PC-3 (cell line): ENCODE results near the gene THUMPD1. TPM values are rescaled to one million over a fixed set of nuclear protein-coding genes. Genes with fewer than 3 reads are reported as not detected.

Experiments
- ATAC-seq: fragments of 200-7000 bp; cut with Tn5 transposase; 2 replicates; pipeline ENCODE4 v1.9.1; 2020; ENCODE audit warnings: mild to moderate bottlenecking, moderate library complexity
- BruUV-seq: library from RNA; stranded (reverse); fragments of 400-500 nt; replicated peaks from 2 replicates; lab custom pipeline; 2021; lab: Mats Ljungman, UMichigan
- CTCF ChIA-PET: fragments of 300-600 bp; sonication (Branson Sonifier 250); formaldehyde crosslinking; loops from one replicate; lab custom pipeline; 2022; ENCODE audit warnings: antibody characterized with exemption; lab: Charles Lee
- POLR2A ChIA-PET: fragments of 300-600 bp; sonication (Branson Sonifier 250); formaldehyde crosslinking; loops from one replicate; lab custom pipeline; 2022; ENCODE audit warnings: antibody characterized with exemption; ENCODE audit not compliant: unreplicated experiment; lab: Charles Lee
- DNase-seq: peaks from one replicate; pipeline ENCODE4 v3.0.0-alpha.2; 2015
- H2AFZ ChIP-seq: fragments of 300-600 bp; sonication (generic); 2 replicates; pipeline ENCODE4 v1.6.0; 2016; ENCODE audit warnings: antibody characterized with exemption, low read length
- H3F3A ChIP-seq: fragments of 300-600 bp; sonication (generic); one replicate; pipeline ENCODE4 v1.6.0; 2017; ENCODE audit warnings: antibody characterized with exemption, low read length, control low read depth, mild to moderate bottlenecking; ENCODE audit not compliant: unreplicated experiment
- H3K27ac ChIP-seq: fragments of 300-600 bp; sonication (generic); 2 replicates; pipeline ENCODE4 v1.5.1; 2016; ENCODE audit warnings: mild to moderate bottlenecking, low read length
- H3K27me3 ChIP-seq: fragments of 300-600 bp; sonication (generic); 2 replicates; pipeline ENCODE4 v1.6.1; 2016; ENCODE audit warnings: low read length, mixed read lengths
- H3K36me3 ChIP-seq: fragments of 300-600 bp; sonication (generic); 2 replicates; pipeline ENCODE4 v1.6.1; 2016; ENCODE audit warnings: low read depth, mixed run types, low read length, mixed read lengths
- H3K4me1 ChIP-seq: fragments of 300-600 bp; sonication (generic); 2 replicates; pipeline ENCODE4 v1.5.1; 2016; ENCODE audit warnings: low read length; ENCODE audit not compliant: insufficient read depth
- H3K4me2 ChIP-seq: fragments of 300-600 bp; sonication (generic); 2 replicates; pipeline ENCODE4 v1.6.0; 2016; ENCODE audit warnings: low read length
- H3K4me3 ChIP-seq: fragments of 300-600 bp; sonication (generic); 2 replicates; pipeline ENCODE4 v1.5.1; 2016; ENCODE audit warnings: mild to moderate bottlenecking, low read length, mixed read lengths
- H3K79me2 ChIP-seq: fragments of 300-600 bp; sonication (generic); 2 replicates; pipeline ENCODE4 v1.6.1; 2017; ENCODE audit warnings: low read length, mixed read lengths
- H3K9ac ChIP-seq: fragments of 300-600 bp; sonication (generic); 2 replicates; pipeline ENCODE4 v1.6.0; 2016; ENCODE audit warnings: mild to moderate bottlenecking, low read length
- H3K9me2 ChIP-seq: fragments of 300-600 bp; sonication (generic); replicated peaks from 2 replicates; pipeline ENCODE4 v1.6.1; 2016; ENCODE audit warnings: mixed run types, low read length, mixed read lengths
- H3K9me3 ChIP-seq: fragments of 300-600 bp; sonication (generic); 2 replicates; pipeline ENCODE4 v1.6.1; 2016; ENCODE audit warnings: low read length, mixed read lengths
- H4K20me1 ChIP-seq: fragments of 300-600 bp; sonication (generic); 2 replicates; pipeline ENCODE4 v1.6.1; 2016; ENCODE audit warnings: low read length, mixed read lengths
- CTCF ChIP-seq: fragments of 300-600 bp; sonication (generic); conservative IDR thresholded peaks from 2 replicates; pipeline ENCODE4 v1.5.1; 2017; ENCODE audit warnings: antibody characterized with exemption, low read depth, mild to moderate bottlenecking, low read length
- EZH2 ChIP-seq: fragments of 300-600 bp; sonication (generic); IDR thresholded peaks from one replicate; pipeline ENCODE4 v1.6.1; 2017; ENCODE audit warnings: antibody characterized with exemption, mild to moderate bottlenecking, low read length; ENCODE audit not compliant: unreplicated experiment
- EZH2phosphoT487 ChIP-seq: fragments of 300-600 bp; sonication (generic); IDR thresholded peaks from 2 replicates; pipeline ENCODE4 v1.6.1; 2018; ENCODE audit warnings: mild to moderate bottlenecking, antibody characterized with exemption, low read length, borderline replicate concordance
- intact Hi-C: fragments of 100-400 bp; cut with micrococcal nuclease; formaldehyde crosslinking; loops from 2 replicates; pipeline ENCODE4 v1.9.0; 2023
- total RNA-seq: library from RNA; depleted of rRNA; stranded (reverse); fragments of >200 nt; gene quantifications from 2 replicates; pipeline ENCODE4 v1.2.3, GENCODE V29; 2014

The THUMPD1 gene
- total RNA-seq, 1 experiment from 2014 or later = 44.9 TPM

GRCh38 chr16:20747030-20747816, 5.6 kb upstream of the THUMPD1 start:
- Histone ChIP-seq H2AFZ (no peak overlapping the region), H3K27ac (no peak overlapping the region), H3K27me3 (no peaks in the 10 kb centered on the region), H3K9me2 (no peaks in the 10 kb centered on the region), H3K9ac (no peak overlapping the region), H3K79me2 (no peaks in the 10 kb centered on the region), H4K20me1 (no peaks in the 10 kb centered on the region), H3F3A (no peaks in the 10 kb centered on the region), H3K9me3 (no peaks in the 10 kb centered on the region), H3K4me3 (no peak overlapping the region), H3K4me1 (no peaks in the 10 kb centered on the region), H3K36me3 (no peaks in the 10 kb centered on the region), H3K4me2 (no peak overlapping the region)
- ATAC-seq (no peak), DNase-seq (no peak)
- TF ChIP-seq EZH2 (no peak), EZH2phosphoT487 (no peak), CTCF (no peak)
- intact Hi-C loops = no loop called here
- BruUV-seq = no TSS peak
- CTCF ChIA-PET = no interaction called here
- POLR2A ChIA-PET = no interaction called here

GRCh38 chr16:20746461-20746860, 4.8 kb upstream of the THUMPD1 start:
- no peak overlapping the region for H3K27ac ChIP-seq
- H3K27me3 ChIP-seq = no peaks in the 10 kb centered on the region
- no peak for DNase-seq
- ChIA-PET POLR2A (no interaction called here), CTCF (no interaction called here)
- no peaks in the 10 kb centered on the region for H3K79me2 ChIP-seq
- H3K36me3 ChIP-seq = no peaks in the 10 kb centered on the region
- no peak overlapping the region for H3K9ac ChIP-seq
- H3K4me1 ChIP-seq = peaks cover 3% of the 10 kb centered on the region; the same call in 1 of the 2 replicates
- no peaks in the 10 kb centered on the region for H4K20me1 ChIP-seq
- ATAC-seq = no peak
- H3K4me2 ChIP-seq = no peak overlapping the region
- TF ChIP-seq EZH2 (no peak), EZH2phosphoT487 (no peak), CTCF (no peak)
- H3K9me2 ChIP-seq = no peaks in the 10 kb centered on the region
- no peak overlapping the region for H2AFZ ChIP-seq
- no TSS peak for BruUV-seq
- no peaks in the 10 kb centered on the region for H3K9me3 ChIP-seq
- intact Hi-C loops = no loop called here
- no peaks in the 10 kb centered on the region for H3F3A ChIP-seq
- H3K4me3 ChIP-seq = no peak overlapping the region

GRCh38 chr16:20744922-20745440, 3.4 kb upstream of the THUMPD1 start:
- Histone ChIP-seq H3K79me2 (peaks cover 12% of the 10 kb centered on the region), H3K4me3 (no peak overlapping the region), H3K9me2 (no peaks in the 10 kb centered on the region), H3K9me3 (no peaks in the 10 kb centered on the region), H3K9ac (no peak overlapping the region), H4K20me1 (peaks cover 9% of the 10 kb centered on the region), H3K27me3 (no peaks in the 10 kb centered on the region), H3F3A (no peaks in the 10 kb centered on the region), H2AFZ (no peak overlapping the region), H3K36me3 (no peaks in the 10 kb centered on the region), H3K27ac (no peak overlapping the region), H3K4me1 (peaks cover 6% of the 10 kb centered on the region), H3K4me2 (no peak overlapping the region)
- intact Hi-C loops = no loop called here
- ATAC-seq (no peak), DNase-seq (no peak)
- BruUV-seq = no TSS peak
- ChIA-PET CTCF (no interaction called here), POLR2A (no interaction called here)
- no peak for TF ChIP-seq CTCF
